Measurements from ENCODE around the gene TYW1B.
"Not testable (repeated sequence)": the region's sequence is repeated elsewhere in the genome, so short reads cannot be mapped to it uniquely, and the experiment has no call there.

DNA sequence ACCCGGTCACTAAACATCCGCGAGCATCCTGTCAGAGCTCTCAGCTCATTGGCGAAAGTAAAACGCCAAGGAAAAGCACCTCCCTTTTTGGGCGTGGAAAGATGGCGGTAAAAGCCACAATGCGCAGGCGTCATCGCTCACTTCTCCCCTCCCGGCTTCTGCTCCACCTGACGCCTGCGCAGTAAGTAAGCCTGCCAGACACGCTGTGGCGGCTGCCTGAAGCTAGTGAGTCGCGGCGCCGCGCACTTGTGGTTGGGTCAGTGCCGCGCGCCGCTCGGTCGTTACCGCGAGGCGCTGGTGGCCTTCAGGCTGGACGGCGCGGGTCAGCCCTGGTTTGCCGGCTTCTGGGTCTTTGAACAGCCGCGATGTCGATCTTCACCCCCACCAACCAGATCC, 1.3 kb upstream of the TYW1B start:
- TF ChIP-seq, protein P1, sequence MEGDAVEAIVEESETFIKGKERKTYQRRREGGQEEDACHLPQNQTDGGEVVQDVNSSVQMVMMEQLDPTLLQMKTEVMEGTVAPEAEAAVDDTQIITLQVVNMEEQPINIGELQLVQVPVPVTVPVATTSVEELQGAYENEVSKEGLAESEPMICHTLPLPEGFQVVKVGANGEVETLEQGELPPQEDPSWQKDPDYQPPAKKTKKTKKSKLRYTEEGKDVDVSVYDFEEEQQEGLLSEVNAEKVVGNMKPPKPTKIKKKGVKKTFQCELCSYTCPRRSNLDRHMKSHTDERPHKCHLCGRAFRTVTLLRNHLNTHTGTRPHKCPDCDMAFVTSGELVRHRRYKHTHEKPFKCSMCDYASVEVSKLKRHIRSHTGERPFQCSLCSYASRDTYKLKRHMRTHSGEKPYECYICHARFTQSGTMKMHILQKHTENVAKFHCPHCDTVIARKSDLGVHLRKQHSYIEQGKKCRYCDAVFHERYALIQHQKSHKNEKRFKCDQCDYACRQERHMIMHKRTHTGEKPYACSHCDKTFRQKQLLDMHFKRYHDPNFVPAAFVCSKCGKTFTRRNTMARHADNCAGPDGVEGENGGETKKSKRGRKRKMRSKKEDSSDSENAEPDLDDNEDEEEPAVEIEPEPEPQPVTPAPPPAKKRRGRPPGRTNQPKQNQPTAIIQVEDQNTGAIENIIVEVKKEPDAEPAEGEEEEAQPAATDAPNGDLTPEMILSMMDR (IDR thresholded peaks at IDR 0.05), result not testable (repeated sequence)
- not testable (repeated sequence) for TF ChIP-seq EZH2 (IDR thresholded peaks at IDR 0.05)
